Keratinocyte (primary cell): ENCODE measurements around the gene TERT.

Source experiments
- CTCF ChIP-seq, 3 experiments: IDR thresholded peaks in 1 of 3; conservative IDR thresholded peaks in 1 of 3; optimal IDR thresholded peaks in 1 of 3; 2 replicates in 2 of 3; 3 replicates in 1 of 3; pipeline versions ENCODE3 to v1.5.1; 2011; ENCODE audit warnings: low read length in 3 of 3, mild to moderate bottlenecking in 3 of 3, moderate library complexity in 2 of 3, control low read depth in 1 of 3, inconsistent platforms in 1 of 3; ENCODE audit not compliant: insufficient read depth in 2 of 3; ENCODE audit errors: extremely low read depth in 1 of 3
- EZH2 ChIP-seq: IDR thresholded peaks from one replicate; pipeline ENCODE4 v1.6.1; 2012; ENCODE audit warnings: inconsistent platforms, mild to moderate bottlenecking, low read length, moderate library complexity

- TF ChIP-seq CTCF (optimal IDR thresholded peaks at IDR 0.05 in 1 of 3, IDR thresholded peaks at IDR 0.05 in 1 of 3, conservative IDR thresholded peaks at IDR 0.05 in 1 of 3; ENCODE audit: extremely low read depth in 1 of 3, insufficient read depth in 2 of 3, low read length in 3 of 3) (no peak), EZH2 (no peak)
Measured at GRCh38 chr5:1239505-1240251, 55.2 kb downstream of the TERT start.
